ENCODE measurements around the gene FAM110C. TPM values are rescaled to one million over a fixed set of nuclear protein-coding genes. Genes with fewer than 3 reads are reported as not detected.
A peak's percentile ranks its signal among the peaks of the same experiment; 100 is the strongest.

Gene FAM110C
- total and polyA plus RNA-seq, 8 donors, result 3.4 to 16.8 (median 11.2) TPM; not detected in 1

DNA sequence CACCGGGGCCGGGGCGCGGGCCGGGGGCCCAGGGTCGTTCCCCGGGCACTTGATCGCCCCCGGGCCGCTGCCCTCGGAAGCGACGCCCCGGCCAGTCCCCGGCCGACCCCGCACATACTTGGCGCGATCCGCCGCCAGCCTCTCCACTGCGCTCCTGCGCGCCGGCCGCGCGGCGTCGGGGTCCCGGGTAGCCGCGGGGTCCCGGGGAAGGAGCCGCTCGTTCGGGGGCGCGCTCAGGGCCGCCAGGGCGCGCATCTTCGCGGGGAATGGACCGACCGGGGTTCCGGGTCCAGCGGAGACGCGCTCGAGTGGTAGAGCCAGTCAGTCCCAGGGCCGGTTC lies 204 bp downstream of the FAM110C start:
- Histone ChIP-seq H3K36me3 (peaks cover 0 to under 1% (median 0%) of the 10 kb centered on the region in 4 donors), H3K27me3 (peaks cover 0 to 36% (median 21%) of the 10 kb centered on the region in 3 donors), H3K9me3 (no peaks in the 10 kb centered on the region), H3K4me1 (peaks cover 12 to 51% (median 36%) of the 10 kb centered on the region in 4 donors), H3K27ac (peak overlapping the region; percentile 85 to 94 (median 88)), H3K4me3 (peak overlapping the region; percentile 54 to 61 (median 56))
- intact Hi-C loops (cut with DNase I; ENCODE audit: low total_unique reads), result no loop called here
- no peak for DNase-seq
- TF ChIP-seq, protein P1, sequence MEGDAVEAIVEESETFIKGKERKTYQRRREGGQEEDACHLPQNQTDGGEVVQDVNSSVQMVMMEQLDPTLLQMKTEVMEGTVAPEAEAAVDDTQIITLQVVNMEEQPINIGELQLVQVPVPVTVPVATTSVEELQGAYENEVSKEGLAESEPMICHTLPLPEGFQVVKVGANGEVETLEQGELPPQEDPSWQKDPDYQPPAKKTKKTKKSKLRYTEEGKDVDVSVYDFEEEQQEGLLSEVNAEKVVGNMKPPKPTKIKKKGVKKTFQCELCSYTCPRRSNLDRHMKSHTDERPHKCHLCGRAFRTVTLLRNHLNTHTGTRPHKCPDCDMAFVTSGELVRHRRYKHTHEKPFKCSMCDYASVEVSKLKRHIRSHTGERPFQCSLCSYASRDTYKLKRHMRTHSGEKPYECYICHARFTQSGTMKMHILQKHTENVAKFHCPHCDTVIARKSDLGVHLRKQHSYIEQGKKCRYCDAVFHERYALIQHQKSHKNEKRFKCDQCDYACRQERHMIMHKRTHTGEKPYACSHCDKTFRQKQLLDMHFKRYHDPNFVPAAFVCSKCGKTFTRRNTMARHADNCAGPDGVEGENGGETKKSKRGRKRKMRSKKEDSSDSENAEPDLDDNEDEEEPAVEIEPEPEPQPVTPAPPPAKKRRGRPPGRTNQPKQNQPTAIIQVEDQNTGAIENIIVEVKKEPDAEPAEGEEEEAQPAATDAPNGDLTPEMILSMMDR (IDR thresholded peaks at IDR 0.05), result no peak
- TF ChIP-seq POLR2A (IDR thresholded peaks at IDR 0.05) (peak in 1 of 4 donors; percentile 32), POLR2AphosphoS5 (IDR thresholded peaks at IDR 0.05) (peak in 1 of 3 donors; percentile 32)
- WGBS, 5 donors, result 0 to 26% (median 1%) methylated on average over 20 to 52 of the region's 52 CpGs

GRCh38 chr2:45342-46130 lies 769 bp downstream of the FAM110C start:
- H3K9me3 ChIP-seq, result no peaks in the 10 kb centered on the region
- H3K27me3 ChIP-seq, result peaks cover 0 to 36% (median 21%) of the 10 kb centered on the region in 3 donors
- WGBS, 5 donors, result 2 to 7% (median 3%) methylated on average over 23 to 76 of the region's 76 CpGs
- peak overlapping the region; percentile 54 to 61 (median 56) for H3K4me3 ChIP-seq
- peaks cover 0 to 5% (median 0%) of the 10 kb centered on the region in 4 donors for H3K36me3 ChIP-seq
- TF ChIP-seq EP300 (IDR thresholded peaks at IDR 0.05), result no peak
- TF ChIP-seq, protein P1 (IDR thresholded peaks at IDR 0.05), result no peak
- TF ChIP-seq POLR2AphosphoS5 (IDR thresholded peaks at IDR 0.05), result no peak
- peak in 1 of 2 donors; percentile 52 for DNase-seq
- peak overlapping the region; percentile 85 to 94 (median 88) for H3K27ac ChIP-seq
- peaks cover 12 to 56% (median 38%) of the 10 kb centered on the region in 4 donors for H3K4me1 ChIP-seq
- intact Hi-C loops (cut with DNase I; ENCODE audit: low total_unique reads), result no loop called here

GRCh38 chr2:44748-45341 lies 1.5 kb downstream of the FAM110C start:
- H3K9me3 ChIP-seq, result no peaks in the 10 kb centered on the region
- peaks cover 0 to 5% (median 0%) of the 10 kb centered on the region in 4 donors for H3K36me3 ChIP-seq
- intact Hi-C loops (cut with DNase I; ENCODE audit: low total_unique reads), result no loop called here
- peak; percentile 66 to 74 for DNase-seq
- H3K27me3 ChIP-seq, result peaks cover 0 to 36% (median 21%) of the 10 kb centered on the region in 3 donors
- peak overlapping the region; percentile 54 to 61 (median 56) for H3K4me3 ChIP-seq
- peak in 2 of 3 donors; percentile 62 to 67 for TF ChIP-seq POLR2AphosphoS5 (IDR thresholded peaks at IDR 0.05)
- TF ChIP-seq POLR2A (IDR thresholded peaks at IDR 0.05), result no peak
- no peak for TF ChIP-seq EP300 (IDR thresholded peaks at IDR 0.05)
- TF ChIP-seq, protein P1 (IDR thresholded peaks at IDR 0.05), result no peak
- H3K4me1 ChIP-seq, result peaks cover 12 to 58% (median 38%) of the 10 kb centered on the region in 4 donors
- H3K27ac ChIP-seq, result peak overlapping the region; percentile 85 to 94 (median 88)
- WGBS, 5 donors, result 13 to 35% (median 17%) methylated on average over 6 of the region's 6 CpGs

DNA sequence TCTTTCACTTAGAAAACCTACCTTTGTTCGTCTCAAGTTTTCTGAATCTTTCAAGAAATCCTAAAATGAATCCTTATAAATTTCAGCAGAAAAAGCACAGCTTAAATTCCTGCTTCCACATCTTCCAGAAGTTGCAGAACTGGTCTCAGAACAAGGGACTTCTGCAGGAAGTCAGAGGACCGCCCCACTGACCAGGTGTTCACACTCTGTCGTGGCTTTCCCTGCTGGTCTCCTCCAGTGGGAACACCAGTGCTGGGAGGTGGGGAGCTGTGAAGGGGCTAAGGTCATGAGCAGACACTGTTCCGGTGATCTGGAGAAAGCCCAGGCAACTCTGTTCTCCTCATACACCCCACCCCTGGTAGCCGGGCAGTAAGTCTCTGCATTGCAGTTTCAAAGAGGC lies 3.5 kb downstream of the FAM110C start:
- Histone ChIP-seq H3K4me1 (peaks cover 12 to 58% (median 36%) of the 10 kb centered on the region in 4 donors), H3K27ac (peak overlapping the region in 4 of 5 donors; percentile 11 to 92 (median 41)), H3K9me3 (no peaks in the 10 kb centered on the region), H3K27me3 (peaks cover 0 to 35% (median 21%) of the 10 kb centered on the region in 3 donors), H3K4me3 (peak overlapping the region in 1 of 4 donors; percentile 31), H3K36me3 (peaks cover 0 to 5% (median 0%) of the 10 kb centered on the region in 4 donors)
- intact Hi-C loops (cut with DNase I; ENCODE audit: low total_unique reads), result no loop called here
- DNase-seq, result peak; percentile 43 to 74
- WGBS, 5 donors, result 42 to 56% (median 44%) methylated on average over 5 of the region's 5 CpGs
- TF ChIP-seq POLR2AphosphoS5 (IDR thresholded peaks at IDR 0.05), result peak in 1 of 3 donors; percentile 11
- TF ChIP-seq, protein P1 (IDR thresholded peaks at IDR 0.05), result no peak
